ENCODE measurements around the gene ACBD4.

Gene ACBD4

DNA sequence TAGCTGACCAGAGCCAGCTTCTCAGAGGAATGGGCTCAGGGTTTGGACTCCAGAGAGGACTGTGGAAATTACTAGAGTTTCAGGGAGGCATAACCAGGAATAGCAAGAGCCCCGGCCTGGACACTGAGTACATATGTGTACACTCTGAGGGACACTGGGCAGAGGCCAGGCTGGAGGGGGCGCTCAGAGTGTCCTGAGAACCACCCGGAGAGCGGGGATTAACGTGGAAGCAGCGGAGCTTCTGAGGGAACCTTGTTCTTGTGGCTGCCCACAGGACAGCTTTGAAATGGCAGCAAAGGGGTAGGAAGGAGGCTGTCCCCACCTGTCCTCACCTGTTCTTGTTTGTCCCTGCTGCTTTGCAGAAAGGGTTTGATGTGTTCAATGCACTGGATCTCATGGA is 31.0 kb upstream of the ACBD4 start:
- DNase-seq (ENCODE audit: low read depth, low spot score): no peak

- DNase-seq (ENCODE audit: low read depth, low spot score): no peak
Measured at GRCh38 chr17:45104907-45105624, 30.4 kb upstream of the ACBD4 start.

DNA sequence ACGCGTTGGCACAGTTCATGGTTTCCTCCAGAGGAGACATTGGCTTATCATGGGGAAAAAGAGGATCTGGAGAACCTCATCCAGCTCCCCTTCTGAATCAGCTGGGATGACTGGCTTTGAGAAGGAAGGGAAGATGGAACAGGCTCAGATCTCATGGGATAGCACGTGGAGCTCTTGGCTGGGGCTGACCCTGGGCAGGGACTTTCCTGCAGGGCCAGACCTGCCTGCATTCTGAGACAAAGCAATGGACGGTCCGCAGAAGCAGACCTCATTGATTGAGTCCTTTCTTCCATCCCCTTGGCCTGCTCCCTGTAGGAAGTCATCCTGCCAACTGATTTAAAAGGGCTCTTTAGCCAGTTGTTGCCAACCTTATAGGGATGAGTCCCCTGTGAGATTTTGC is 29.4 kb upstream of the ACBD4 start:
- no peak for DNase-seq (ENCODE audit: low read depth, low spot score)

DNA sequence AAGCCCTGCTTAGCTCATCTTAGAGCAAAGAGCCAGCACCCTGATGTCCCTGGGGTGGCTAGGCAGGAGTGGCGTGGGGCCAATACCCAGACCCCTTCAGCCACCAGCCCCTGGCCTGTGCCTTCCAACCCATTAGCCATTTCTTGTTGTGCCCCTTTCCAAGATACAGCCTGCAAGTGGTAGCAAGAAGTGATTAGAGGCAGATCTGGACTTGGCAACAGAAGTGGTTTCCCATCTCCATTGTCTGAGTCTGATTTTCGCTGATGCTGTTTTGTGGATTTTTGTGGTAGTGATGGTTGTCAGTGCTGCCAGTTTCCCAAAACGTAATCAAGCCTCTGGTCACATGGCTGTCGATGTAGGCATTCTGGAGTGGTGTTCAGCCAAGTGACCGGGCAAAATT is 28.9 kb upstream of the ACBD4 start:
- DNase-seq (ENCODE audit: low read depth, low spot score): no peak

GRCh38 chr17:45107293-45108010 is 28.0 kb upstream of the ACBD4 start:
- DNase-seq (ENCODE audit: low read depth, low spot score): no peak

DNA sequence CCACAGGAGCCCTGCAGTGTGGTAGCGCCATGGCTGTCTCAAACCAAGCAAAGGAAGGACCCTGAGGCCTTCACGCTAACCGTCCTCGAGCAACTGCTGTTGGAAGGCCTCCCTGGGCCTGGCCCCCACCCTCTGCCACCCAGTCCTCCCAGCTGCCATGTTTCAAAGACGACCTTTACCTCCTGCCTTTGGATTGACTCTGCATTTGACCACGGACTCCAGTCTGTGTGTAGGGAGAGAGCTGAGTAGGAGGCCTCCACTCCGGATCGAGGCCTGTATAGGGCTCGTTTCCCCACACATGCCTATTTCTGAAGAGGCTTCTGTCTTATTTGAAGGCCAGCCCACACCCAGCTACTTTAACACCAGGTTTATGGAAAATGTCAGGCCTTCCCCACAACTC is 27.4 kb upstream of the ACBD4 start:
- no peak for DNase-seq (ENCODE audit: low read depth, low spot score)

- DNase-seq (ENCODE audit: low read depth, low spot score): no peak
Measured at GRCh38 chr17:45108595-45109521, 26.6 kb upstream of the ACBD4 start.

DNA sequence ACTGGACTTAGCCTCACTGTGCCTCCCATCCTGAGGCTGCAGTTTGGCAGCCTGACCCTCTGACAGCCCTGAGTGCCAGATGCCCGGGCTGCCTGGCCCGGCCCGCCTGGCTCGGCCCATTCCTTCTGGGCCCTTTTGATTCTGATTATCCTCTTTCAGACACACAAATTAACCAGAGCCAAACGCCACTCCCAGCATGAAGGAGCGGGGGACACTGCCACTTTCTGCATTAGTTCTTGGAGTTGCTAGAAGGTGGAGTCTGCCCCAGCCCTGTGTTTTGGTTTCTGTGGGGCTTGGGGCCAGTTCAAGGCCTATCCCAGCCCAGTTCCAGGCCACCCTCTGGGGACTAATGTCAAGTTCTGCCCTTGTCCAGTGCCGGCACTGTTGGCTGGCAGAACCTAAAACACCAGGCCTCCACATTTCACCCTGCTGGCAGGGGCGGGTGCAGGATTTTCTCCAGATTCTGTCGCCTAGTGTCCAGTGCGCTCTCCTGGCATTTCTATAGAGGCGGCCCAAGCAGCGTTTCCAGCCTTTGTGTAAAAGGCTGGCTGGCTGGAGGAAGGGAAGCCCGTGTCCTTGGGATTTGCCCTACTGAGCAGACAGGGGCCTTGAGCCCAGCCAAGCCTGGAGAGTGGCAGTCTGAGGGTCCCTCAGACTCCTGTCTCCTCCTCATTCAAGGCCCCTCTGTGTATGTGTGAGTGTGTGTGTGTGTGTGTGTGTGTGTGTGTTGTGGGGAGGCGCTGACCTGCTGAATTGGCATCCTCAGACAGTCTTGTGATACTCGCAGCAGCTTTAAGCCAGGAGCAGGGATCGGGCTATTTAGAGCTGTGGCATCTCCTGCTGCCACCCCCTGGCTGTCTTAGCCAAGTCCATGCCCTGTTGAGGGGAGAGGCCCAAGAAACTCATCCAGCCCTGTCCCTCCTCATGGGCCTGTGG is 24.5 kb upstream of the ACBD4 start:
- no peak for DNase-seq (ENCODE audit: low read depth, low spot score)

- DNase-seq (ENCODE audit: low read depth, low spot score): no peak
Measured at GRCh38 chr17:45111850-45112249, 23.6 kb upstream of the ACBD4 start.

DNA sequence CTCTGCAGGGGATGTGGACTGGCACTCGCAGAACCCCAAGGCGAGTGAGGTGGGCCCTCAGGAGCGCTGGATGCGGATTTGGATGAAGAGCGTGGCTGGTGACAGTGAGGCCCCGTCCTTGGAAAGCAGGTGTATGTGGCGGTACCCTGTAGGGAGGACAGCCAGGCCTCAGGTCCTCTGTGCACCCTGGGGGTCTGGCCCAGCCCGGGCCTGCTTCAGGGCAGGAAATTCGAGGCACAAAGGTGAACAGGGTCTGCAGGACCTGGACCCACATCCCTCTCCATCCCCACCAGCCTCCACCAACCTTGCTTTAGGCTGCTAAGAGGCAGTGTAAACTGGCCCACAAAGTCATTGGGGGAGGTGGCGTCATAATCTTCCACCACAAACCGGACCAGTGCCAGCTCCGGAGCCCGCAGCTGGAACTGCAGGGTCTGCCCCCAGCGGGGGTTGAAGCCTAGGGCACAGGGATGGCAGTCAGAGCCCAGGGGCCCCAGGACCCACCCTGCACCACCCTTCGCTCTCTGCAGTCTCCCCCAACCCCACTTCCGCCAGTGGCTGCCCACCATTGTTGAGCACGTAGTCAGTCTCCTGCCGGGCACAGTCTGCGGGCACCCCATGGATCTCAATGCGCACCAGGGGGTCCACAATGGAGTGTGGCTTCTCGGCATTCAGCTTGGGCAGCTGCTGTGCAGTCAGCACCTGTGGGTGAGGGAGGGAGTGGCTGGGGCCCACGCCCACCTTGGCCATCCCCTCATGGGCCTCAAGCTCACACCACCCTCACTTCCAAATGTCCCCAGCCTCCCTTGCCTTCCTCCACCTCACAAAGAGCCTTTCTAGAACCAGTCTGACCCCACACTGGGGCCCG is 22.7 kb upstream of the ACBD4 start:
- no peak for DNase-seq (ENCODE audit: low read depth, low spot score)

DNA sequence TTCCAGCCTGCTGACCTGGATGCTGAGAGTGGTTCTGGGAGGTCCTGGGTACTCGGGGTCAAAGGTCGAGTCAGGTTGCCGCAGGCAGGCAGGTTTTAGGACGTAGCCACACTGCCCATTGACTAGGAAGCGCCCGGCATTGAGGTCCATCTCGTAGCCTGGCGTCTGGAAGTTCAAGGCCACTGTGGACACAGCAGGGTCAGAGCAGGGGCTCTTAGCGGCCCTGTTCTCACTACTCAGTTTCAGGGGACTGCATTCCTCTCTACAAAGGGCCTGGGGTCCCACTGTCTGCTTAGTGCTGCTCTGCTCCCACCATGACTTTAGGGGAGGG is 22.1 kb upstream of the ACBD4 start:
- DNase-seq (ENCODE audit: low read depth, low spot score): no peak

DNA sequence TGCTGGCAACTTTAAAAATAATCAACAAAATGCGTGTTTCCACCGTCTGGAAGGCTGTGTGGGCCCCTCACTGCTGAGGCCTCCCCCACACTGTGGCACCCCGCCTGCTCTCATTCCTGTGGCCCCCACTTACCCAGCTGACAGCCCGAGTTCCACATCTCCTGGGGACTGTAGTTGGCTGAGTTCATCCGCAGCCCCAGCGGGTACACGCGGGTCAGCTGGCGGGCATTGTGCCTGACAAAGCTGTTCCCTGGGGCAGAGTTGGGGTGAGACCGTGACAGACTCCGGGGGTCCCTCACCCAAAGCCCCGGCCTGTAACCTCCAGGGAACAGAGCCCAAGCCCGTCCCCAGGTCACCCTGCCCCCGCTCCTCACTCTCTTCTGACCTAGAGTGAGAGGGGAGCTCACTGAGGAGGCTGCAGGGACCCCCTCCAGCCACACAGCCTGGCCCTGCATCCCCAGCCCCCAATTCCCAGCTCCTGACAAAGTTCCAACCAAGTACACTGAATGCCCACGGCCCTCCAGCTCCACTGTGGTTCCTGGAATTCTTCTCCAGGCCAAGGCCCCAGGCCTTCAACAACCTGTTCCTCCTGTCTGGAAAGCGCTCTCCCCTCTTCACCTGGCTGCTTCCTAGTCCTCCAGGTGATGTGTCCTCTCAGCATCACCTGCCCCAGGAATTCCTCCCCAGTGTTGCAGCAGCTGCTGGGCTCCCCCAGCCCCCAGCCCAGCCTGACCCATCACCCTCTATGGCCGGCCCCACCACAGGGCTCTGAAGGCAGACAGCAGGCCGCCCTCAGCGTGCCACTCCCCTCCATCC is 21.2 kb upstream of the ACBD4 start:
- no peak for DNase-seq (ENCODE audit: low read depth, low spot score)

DNA sequence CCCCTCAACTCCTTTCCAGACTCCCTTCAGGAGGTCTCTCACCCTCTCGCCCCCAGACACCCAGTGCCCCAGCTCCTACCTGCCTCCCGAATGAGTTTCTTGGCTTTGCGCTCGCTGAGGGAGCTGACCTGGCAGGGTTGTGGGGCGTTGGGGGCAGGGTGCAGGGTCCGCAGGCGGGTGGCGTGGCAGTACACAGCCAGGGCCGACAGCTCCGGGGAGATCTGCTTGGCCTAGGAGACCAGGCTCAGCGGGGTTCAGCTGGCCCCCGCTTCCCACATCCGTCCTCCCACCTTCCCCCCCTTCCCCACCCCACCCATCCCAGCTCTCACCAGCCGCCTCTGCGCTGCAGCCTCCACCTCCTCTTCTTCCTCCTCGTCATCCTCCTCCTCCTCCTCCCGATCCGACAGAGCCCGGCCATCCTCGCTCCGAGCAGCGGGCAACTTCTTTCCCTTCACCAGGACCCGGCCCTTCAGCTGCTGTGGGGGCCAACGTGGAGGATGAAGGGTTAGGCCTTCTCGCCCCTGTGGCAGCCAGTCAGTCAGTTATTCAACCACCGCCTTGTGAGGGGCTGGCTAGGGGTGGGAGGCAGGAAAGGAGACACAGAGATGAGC is 20.4 kb upstream of the ACBD4 start:
- DNase-seq (ENCODE audit: low read depth, low spot score): no peak

DNA sequence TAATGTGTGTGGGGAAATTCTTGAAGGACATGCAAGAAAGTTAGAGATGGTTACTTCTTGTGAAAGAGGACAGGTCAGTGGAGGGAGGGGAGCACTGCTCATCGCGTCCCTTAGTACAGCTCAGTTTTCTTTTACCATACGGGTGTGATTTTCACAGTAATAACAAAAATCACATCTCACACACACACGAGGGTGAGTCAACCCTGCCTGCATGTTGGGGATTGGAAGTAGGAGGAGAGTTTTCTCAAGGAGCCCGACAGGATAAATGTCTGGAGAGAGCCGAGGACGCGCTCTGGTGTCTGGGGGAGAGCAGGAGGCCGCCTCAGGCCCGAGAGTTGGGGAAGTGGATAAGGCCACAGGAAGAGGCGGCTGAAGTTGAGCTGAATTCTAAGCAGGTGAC is 19.6 kb upstream of the ACBD4 start:
- no peak for DNase-seq (ENCODE audit: low read depth, low spot score)

DNA sequence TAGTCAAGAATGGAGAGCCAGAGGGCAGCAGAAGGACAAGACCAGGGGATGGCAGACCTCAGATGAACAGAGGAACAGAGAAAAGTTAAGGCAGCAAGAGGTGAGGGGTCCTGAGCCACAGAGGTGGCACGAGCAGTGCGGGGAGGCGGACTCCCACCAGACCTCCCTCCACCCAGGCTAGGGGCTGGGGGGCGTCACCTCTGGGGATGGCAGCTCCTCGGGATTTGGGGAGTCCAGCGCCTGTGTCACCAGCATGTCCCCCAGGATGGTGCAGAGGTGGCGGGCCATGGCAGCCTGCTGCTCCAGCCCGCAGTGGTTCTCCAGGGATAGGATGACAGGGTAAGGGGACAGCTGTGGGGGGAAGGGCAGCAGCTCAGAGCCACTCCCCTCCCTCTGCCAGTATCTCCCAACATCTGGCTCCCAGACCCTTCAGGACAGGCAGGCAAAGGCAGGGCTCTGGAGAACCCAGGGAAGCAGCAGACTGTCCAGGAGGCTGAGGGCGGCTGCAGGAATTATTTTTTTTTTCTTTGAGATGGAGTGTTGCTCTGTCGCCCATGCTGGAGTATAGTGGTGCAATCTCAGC is 19.0 kb upstream of the ACBD4 start:
- no peak for DNase-seq (ENCODE audit: low read depth, low spot score)

GRCh38 chr17:45117334-45117733 is 18.2 kb upstream of the ACBD4 start:
- no peak for DNase-seq (ENCODE audit: low read depth, low spot score)

- DNase-seq (ENCODE audit: low read depth, low spot score): no peak
Measured at GRCh38 chr17:45117848-45118646, 17.4 kb upstream of the ACBD4 start.

GRCh38 chr17:45118691-45119090 is 16.8 kb upstream of the ACBD4 start:
- no peak for DNase-seq (ENCODE audit: low read depth, low spot score)
